PFSK-1 (cell line): ENCODE data around the gene XRCC3.

Source experiments
- FOXP2 ChIP-seq: optimal IDR thresholded peaks from 2 replicates; pipeline ENCODE3; 2011; ENCODE audit warnings: borderline replicate concordance, control low read depth, inconsistent platforms; ENCODE audit not compliant: insufficient read depth; ENCODE audit errors: extremely low read length, extremely low read depth
- POLR2AphosphoS5 ChIP-seq: IDR thresholded peaks from 2 replicates; pipeline ENCODE4 v1.6.1; 2012; ENCODE audit warnings: low read depth, mild to moderate bottlenecking, control low read depth, low read length, moderate library complexity
- SIN3A ChIP-seq: IDR thresholded peaks from 2 replicates; pipeline ENCODE4 v1.6.1; 2012; ENCODE audit warnings: mild to moderate bottlenecking, low read length, moderate library complexity, borderline replicate concordance; ENCODE audit not compliant: insufficient read depth
- TAF1 ChIP-seq: IDR thresholded peaks from 2 replicates; pipeline ENCODE4 v1.6.1; 2012; ENCODE audit warnings: low read length, control low read depth, borderline replicate concordance; ENCODE audit not compliant: insufficient read depth
- TF ChIP-seq, protein P1 (sequence below), 2 experiments: IDR thresholded peaks; 2 replicates each; pipeline versions ENCODE4 v1.6.1 to v1.8.0; 2011 to 2012; ENCODE audit warnings: low read depth in 2 of 2, low read length in 2 of 2, control low read depth in 1 of 2, inconsistent platforms in 1 of 2, mild to moderate bottlenecking in 1 of 2, moderate library complexity in 1 of 2; ENCODE audit not compliant: insufficient read depth in 1 of 2

Gene XRCC3

DNA sequence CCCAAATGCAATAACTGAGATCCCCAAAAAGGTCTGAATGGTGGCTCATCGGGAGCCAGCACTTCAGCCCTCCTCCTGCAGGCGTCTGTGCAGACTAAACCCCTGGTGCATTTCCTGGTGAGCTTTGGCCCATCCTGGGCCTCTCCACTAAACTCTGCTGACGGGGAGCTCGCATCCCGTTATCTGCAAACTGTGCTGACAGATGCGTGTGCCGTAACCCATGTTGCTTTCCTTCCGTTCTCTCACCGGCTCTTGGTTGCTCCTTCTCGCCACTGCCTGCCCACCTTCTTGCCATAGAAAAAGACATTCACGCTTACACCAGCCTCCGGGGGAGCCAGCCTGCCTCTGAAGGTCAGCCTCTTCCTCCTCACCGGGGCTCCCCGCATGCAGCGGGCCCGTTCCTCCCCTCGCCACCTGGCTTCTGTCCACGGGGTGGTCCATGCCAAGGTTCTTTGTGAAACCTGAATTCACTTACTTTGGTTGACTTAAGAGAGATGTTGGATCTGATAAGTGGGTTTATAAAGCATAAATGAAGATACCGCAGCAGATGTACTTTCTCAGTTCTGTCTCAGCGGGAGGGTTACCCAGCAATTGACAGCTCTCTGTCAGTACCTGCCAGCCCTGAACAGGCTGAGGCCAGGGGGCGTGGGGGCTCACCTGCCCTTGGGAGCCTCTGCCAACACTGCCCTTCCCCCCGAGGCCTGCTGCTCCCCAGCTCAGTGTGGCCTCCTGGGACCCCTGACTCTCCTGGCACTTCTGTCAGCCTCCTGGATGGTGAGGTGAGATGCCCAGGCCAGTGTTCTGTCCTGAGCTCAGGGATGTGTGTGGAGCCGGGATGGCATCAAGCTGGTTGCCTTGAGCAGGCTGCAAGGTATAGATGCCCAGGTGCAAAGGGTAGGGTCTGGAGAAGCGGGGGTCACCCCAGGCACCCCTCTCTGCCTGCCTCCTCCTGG is 14.5 kb upstream of the XRCC3 start:
- no peak for TF ChIP-seq POLR2AphosphoS5
- TF ChIP-seq SIN3A = no peak
- TF ChIP-seq, protein P1, sequence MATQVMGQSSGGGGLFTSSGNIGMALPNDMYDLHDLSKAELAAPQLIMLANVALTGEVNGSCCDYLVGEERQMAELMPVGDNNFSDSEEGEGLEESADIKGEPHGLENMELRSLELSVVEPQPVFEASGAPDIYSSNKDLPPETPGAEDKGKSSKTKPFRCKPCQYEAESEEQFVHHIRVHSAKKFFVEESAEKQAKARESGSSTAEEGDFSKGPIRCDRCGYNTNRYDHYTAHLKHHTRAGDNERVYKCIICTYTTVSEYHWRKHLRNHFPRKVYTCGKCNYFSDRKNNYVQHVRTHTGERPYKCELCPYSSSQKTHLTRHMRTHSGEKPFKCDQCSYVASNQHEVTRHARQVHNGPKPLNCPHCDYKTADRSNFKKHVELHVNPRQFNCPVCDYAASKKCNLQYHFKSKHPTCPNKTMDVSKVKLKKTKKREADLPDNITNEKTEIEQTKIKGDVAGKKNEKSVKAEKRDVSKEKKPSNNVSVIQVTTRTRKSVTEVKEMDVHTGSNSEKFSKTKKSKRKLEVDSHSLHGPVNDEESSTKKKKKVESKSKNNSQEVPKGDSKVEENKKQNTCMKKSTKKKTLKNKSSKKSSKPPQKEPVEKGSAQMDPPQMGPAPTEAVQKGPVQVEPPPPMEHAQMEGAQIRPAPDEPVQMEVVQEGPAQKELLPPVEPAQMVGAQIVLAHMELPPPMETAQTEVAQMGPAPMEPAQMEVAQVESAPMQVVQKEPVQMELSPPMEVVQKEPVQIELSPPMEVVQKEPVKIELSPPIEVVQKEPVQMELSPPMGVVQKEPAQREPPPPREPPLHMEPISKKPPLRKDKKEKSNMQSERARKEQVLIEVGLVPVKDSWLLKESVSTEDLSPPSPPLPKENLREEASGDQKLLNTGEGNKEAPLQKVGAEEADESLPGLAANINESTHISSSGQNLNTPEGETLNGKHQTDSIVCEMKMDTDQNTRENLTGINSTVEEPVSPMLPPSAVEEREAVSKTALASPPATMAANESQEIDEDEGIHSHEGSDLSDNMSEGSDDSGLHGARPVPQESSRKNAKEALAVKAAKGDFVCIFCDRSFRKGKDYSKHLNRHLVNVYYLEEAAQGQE (IDR thresholded peaks at IDR 0.05; ENCODE audit: insufficient read depth in 1 of 2, low read depth in 2 of 2, low read length in 2 of 2) = no peak
- no peak for TF ChIP-seq FOXP2
- TF ChIP-seq TAF1 = no peak

DNA sequence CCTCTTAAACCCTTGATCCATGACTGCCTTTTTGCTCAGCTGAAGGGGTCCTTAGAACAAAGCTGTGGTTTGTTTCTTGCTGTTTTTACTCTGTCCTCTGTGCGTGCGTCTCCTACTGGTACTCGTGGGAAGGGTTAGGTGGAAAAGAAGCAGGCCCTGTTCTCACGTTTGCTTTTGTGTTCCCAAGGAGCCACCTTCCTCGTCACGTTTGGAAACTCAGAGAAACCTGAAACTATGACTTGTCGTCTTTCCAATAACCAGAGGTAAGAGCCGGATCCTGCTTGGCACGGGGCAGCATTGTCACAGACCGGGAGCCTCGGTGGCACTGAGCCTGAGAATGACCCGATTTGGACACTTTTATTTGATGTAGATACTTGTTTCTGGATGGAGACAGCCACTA is 13.5 kb upstream of the XRCC3 start:
- TF ChIP-seq POLR2AphosphoS5 (no peak), SIN3A (no peak), FOXP2 (no peak), TAF1 (no peak)
- TF ChIP-seq, protein P1 (IDR thresholded peaks at IDR 0.05; ENCODE audit: insufficient read depth in 1 of 2, low read depth in 2 of 2, low read length in 2 of 2) = no peak

DNA sequence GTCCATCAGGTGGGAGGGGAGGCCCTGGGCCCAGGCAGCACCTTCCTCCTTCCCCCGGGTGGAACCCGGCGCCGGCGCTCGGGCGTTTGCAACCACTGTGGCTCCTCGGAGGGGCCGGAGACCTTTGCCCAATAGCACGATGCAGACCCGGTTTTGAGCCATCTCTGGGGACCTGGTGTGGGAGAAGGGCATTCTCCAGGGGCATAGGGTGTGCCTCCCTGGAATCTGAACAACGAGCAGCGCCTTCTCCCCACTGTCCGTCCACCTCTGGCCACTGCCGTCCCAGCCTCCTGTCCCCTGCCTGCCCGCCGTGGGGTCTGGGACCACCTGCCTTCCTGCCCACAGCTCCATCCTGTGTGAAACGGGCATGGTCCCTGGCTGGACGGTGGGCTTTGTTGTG is 12.9 kb upstream of the XRCC3 start:
- no peak for TF ChIP-seq POLR2AphosphoS5
- TF ChIP-seq SIN3A = no peak
- TF ChIP-seq, protein P1 (IDR thresholded peaks at IDR 0.05; ENCODE audit: insufficient read depth in 1 of 2, low read depth in 2 of 2, low read length in 2 of 2) = no peak
- no peak for TF ChIP-seq FOXP2
- TF ChIP-seq TAF1 = no peak

DNA sequence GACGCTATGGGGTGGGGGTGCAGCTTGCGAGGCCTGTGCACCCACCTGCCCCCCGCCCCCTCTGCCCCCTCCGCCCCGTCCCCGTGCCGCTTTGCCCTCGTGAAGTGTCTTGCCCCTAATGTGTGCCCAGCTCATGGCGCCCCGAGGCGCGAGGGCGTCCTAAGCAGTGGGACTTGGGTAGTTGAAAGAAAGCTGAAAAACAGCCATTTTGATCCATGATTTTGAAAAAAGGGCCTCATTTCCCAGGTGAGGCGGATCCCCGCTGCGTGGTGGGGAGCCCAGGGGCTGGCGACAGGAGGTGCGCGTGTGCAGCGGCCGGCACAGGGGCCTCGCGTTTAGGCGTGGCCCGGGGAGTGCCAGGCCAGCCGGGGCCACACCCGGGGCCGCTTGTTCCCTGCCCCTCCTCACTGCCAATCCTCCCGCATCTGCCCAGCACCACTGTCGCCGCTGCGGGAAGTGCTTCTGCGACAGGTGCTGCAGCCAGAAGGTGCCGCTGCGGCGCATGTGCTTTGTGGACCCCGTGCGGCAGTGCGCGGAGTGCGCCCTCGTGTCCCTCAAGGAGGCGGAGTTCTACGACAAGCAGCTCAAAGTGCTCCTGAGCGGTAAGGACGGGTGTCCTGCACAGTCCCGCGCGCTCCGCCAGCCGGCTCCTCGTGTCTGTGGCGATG is 12.2 kb upstream of the XRCC3 start:
- TF ChIP-seq SIN3A = no peak
- TF ChIP-seq, protein P1 (IDR thresholded peaks at IDR 0.05; ENCODE audit: insufficient read depth in 1 of 2, low read depth in 2 of 2, low read length in 2 of 2) = no peak
- TF ChIP-seq POLR2AphosphoS5 = no peak
- no peak for TF ChIP-seq FOXP2
- TF ChIP-seq TAF1 = no peak
